Endothelial cell of umbilical vein (primary cell): ENCODE measurements around the gene LST1.

Source experiments
- CTCF ChIP-seq, 2 donors: IDR thresholded peaks; 1 replicate in 1 of 2; 2 replicates in 1 of 2; pipeline ENCODE4 v1.5.1; 2011; ENCODE audit warnings: low read length in 2 of 2, mild to moderate bottlenecking in 2 of 2, moderate library complexity in 2 of 2, control low read depth in 1 of 2, inconsistent platforms in 1 of 2, low read depth in 1 of 2; ENCODE audit not compliant: insufficient read depth in 1 of 2; ENCODE audit errors: extremely low read depth in 1 of 2
- EZH2 ChIP-seq: IDR thresholded peaks from 2 replicates; pipeline ENCODE4 v1.6.1; 2012; ENCODE audit warnings: borderline replicate concordance, low read depth, mild to moderate bottlenecking, moderate library complexity, low read length, inconsistent platforms; ENCODE audit not compliant: severe bottlenecking
- FOS ChIP-seq: IDR thresholded peaks from 2 replicates; pipeline ENCODE4 v1.6.1; 2011; ENCODE audit warnings: mild to moderate bottlenecking, low read length, moderate library complexity, borderline replicate concordance; ENCODE audit not compliant: insufficient read depth
- JUN ChIP-seq: IDR thresholded peaks from 2 replicates; pipeline ENCODE4 v1.6.1; 2011; ENCODE audit warnings: borderline replicate concordance, low read depth; ENCODE audit not compliant: insufficient read length, insufficient read depth
- MYC ChIP-seq: IDR thresholded peaks from one replicate; pipeline ENCODE4 v1.6.1; 2011; ENCODE audit warnings: mild to moderate bottlenecking, low read depth, low read length
- POLR2A ChIP-seq: IDR thresholded peaks from 2 replicates; pipeline ENCODE4 v1.6.1; 2012; ENCODE audit warnings: low read depth, mild to moderate bottlenecking, control low read depth, low read length
- POLR2AphosphoS5 ChIP-seq: IDR thresholded peaks from 2 replicates; pipeline ENCODE4 v1.6.1; 2012; ENCODE audit warnings: low read depth, mild to moderate bottlenecking, control low read depth, low read length, moderate library complexity; ENCODE audit not compliant: insufficient read depth

DNA sequence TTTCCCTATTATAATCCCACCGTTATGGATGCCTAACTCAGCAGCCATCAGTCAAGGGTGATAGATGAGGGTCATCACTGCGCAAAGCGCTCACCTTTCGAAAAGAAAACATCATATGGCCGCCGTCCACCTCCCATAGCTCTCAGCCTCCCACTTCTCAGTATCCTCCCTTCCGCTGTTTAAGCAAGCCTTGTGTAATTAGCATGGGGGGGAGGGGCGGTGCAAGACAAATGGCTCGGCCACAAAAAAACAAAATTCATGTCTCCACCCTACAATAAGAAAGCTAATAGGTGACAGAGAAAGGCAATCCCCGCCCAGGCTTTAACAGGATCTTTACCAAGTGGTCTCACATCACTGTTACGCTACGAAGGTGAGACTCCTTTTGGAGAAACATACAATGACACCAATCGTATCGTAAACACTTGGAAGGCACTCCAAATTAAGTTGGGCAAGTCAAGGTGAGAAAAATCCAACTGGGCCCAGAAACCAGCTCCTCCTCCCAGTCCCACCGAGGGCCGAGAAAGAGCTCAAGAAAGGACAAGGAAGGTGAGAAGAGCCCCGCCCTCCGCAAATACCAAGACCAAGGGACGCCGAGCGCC, 44.9 kb upstream of the LST1 start:
- TF ChIP-seq CTCF (IDR thresholded peaks at IDR 0.05; ENCODE audit: extremely low read depth in 1 of 2, insufficient read depth in 1 of 2, low read depth in 1 of 2, low read length in 2 of 2) (no peak), JUN (no peak), EZH2 (no peak), MYC (no peak), POLR2A (no peak), FOS (no peak), POLR2AphosphoS5 (no peak)
